ENCODE measurements around the gene SNTB2.
"Not testable (repeated sequence)": the region's sequence is repeated elsewhere in the genome, so short reads cannot be mapped to it uniquely, and the experiment has no call there.

The SNTB2 gene

DNA sequence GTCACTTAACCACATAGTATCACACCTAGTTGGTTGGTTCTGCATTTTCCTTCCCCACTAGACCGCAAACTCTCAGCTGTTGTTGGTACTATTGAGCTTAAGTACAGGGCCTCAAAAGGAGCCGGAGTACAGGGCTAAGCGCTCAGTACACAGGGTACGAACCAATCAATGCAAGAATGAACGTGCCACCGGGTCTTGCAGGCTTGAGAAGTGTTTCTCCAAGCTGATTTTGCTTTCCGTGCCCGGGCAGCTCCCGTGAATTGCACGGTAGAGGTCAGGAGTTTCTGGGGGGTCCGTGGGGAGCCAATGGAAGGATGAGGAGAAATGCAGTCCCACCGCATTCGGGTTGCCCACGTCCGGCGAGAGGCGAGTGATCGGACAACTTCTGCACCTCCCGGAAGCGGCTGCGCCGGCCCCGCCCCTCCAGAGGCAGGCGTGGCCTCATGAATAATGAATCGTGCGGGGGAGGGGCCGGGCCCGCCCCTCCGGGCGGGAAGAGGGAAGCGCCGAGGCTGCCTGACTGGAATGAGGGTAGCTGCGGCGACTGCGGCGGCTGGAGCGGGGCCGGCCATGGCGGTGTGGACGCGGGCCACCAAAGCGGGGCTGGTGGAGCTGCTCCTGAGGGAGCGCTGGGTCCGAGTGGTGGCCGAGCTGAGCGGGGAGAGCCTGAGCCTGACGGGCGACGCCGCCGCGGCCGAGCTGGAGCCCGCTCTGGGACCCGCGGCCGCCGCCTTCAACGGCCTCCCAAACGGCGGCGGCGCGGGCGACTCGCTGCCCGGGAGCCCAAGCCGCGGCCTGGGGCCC, at the start of gene SNTB2:
Gene SNTB2, plus strand, starts transcription at position 523 of the 804 bp plus-strand sequence. Its CDS starts 3 bp downstream, at position 526.
- no peak for FAIRE-seq

DNA sequence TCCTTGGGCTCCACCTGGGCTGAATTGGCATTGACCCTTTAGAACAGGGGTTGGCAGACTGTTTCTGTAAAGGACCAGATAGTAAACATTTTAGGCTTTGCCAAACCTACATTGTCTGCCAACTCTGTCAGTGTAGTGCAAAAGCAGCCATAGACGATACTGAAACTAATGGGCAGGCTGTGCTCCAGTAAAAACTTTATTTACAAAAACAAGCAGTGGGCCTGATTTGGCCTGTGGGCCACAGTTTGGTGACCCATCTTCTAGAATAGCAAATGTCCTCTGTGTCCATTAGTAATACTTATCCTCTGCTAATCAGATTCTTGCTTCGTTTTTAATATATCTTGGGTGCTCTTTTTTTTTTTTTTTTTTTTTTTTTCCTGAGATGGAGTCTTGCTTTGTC, 48.4 kb upstream of the SNTB2 start:
- no peak for FAIRE-seq

DNA sequence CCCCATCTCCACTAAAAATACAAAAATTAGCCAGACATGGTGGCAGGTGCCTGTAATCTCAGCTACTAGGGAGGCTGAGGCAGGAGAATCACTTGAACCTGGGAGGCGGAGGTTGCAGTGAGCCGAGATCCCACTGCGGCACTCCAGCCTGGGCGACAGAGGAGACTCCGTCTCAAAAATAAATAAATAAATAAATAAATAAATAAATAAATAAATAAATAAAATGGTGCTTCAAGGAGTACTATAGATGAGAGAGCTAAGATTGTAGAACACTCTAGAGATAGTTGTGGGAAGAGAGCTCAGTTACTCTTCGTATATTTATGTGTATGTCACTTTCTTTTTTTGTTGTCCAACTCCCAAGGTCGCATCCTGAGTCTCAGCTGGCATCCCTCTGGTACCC, 47.5 kb upstream of the SNTB2 start:
- not testable (repeated sequence) for FAIRE-seq

DNA sequence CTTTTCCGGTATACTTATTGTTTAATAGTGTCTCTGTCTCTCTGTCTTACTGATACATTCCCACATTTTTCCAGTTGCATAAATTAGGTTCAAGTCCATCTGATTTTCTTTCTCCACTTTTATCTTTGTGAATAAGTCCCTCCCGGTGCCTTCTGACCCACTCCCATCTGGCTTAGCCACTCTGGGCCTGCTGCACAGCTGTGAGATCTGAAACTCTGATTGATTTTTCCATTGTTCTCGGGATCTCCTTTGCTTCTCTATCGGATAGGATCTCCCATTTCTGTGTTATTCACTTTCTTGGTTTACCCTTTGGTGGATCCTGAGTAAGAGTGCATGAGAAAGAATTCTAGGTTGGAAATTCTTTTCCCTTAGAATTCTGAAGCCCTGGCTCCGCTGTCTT, 46.0 kb upstream of the SNTB2 start:
- FAIRE-seq: no peak

DNA sequence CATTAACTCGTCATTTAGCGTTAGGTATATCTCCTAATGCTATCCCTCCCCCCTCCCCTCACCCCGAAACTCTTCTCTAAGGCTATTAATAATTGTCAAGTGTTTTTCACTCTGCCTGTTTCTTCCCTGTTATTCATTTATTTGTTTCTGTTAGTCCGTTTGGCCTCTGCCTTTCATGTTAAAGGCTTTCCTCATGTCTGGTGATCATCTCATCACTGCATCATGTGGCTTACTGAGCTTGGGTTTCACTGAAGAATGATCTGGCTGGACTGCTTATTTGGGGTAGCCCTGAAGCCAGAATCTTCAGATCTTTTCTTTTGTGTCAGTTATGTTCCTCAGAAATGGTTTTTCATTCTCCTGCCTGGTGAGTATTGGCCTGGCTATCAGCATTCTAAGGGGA, 45.0 kb upstream of the SNTB2 start:
- no peak for FAIRE-seq

DNA sequence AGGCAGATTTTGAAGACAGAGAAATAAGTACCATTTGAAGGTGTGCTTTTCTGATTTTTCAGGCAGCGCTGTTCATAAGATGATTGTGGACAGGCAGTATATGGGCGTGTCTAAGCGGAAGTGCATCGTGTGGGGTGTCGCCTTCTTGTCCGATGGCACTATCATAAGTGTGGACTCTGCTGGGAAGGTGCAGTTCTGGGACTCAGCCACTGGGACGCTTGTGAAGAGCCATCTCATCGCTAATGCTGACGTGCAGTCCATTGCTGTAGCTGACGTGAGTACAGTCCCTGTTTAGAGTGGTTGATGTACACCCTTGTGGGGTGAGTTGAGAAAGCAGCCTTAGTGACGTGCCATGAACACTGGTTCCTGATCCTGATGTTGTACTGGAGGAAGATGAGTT, 43.8 kb upstream of the SNTB2 start:
- FAIRE-seq: no peak

DNA sequence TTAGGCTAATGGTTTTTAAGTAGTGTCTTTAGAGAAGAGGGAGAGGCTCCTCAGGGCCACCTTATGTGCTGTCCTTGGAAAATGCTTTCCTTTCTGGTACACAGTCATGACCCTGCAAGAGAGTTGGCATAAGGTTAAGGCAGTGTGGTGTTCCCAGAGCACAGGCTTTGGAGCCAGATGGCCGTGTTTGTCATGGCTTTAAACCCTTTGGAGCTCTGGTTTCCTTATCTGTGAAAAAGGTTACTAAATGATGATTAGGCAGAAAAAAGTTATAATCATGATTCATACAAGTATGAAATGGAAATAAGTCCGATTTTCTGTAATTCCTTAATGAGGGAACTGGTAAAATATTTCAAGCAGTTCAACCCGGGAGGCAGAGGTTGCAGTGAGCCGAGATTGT, 41.3 kb upstream of the SNTB2 start:
- no peak for FAIRE-seq

DNA sequence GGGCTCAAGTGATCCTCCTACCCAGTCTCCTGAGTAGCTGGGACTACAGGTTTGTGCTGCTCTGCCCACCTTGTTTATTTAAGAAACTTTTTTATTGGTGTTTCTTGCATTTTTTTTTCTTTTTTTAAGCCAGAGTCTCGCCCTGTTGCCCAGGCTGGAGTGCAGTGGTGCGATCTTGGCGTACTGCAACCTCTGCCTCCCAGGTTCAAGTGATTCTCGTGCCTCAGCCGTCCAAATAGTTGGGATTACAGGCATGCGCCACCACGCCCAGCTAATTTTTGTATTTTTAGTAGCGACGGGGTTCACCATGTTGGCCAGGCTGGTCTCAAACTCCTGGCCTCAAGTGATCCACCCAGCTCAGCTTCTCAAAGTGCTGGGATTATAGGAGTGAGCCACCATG, 37.3 kb upstream of the SNTB2 start:
- not testable (repeated sequence) for FAIRE-seq

DNA sequence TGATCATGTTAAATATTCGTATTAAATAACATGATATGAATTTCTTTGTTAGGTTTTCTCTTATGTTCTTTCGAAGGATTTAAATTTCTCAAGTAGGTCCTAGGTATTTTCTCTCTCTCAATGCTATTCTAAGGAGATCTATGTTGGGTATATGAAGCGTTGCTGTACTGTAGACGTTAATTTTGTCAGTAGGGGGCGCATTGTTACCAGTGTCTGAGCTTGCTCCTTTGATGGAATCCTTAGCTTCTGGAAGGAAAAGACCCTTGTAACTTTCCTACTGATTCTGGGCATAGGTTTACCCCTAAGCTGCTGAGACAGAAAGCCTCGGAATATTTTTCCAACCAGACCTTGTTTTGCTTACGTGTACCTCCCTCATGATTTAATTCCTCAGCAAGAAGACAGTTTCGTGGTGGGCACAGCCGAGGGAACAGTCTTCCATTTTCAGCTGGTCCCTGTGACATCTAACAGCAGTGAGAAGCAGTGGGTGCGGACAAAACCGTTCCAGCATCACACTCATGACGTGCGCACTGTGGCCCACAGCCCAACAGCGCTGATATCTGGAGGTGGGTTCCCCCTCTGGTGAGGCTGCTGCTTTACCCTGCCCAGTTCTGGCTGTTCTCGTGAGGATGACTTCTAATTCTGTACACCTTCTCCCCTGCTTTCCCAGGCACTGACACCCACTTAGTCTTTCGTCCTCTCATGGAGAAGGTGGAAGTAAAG, 36.7 kb upstream of the SNTB2 start:
- peak; percentile 14 for FAIRE-seq

DNA sequence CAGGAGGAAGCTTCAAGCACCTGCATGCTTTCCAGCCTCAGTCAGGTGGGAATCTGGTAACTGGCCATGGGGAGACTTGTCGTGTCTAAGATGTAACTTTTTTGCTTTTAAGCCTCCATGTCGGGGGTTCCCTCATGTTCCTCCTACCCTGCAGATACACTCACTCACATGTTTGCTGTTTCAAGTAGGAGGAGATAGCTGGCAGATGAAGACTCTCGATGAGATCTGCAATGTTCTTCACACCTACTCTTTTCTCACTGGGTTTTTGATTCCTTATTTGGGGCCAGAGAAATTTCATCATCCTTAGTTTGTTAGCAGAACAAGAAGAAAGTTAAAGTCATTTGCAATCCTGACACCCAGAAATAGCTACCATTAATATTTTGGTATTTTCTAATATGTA, 29.8 kb upstream of the SNTB2 start:
- FAIRE-seq: no peak

DNA sequence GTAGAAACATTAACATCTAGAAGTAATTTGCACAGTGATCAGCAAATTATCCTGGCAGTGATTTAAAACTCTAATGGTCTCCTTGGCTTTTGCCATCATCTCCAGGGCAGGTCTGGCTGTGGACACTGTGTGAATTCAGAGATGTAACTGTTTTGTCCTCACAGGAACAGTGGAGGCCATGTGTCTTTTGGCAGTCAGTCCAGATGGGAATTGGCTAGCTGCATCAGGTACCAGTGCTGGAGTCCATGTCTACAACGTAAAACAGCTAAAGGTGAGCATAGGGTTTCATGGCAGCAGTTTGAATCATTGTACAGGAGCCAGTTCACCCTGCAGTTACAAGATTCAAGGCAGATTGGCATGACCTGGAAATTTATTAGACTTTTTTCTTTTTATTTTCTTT, 26.8 kb upstream of the SNTB2 start:
- no peak for FAIRE-seq

DNA sequence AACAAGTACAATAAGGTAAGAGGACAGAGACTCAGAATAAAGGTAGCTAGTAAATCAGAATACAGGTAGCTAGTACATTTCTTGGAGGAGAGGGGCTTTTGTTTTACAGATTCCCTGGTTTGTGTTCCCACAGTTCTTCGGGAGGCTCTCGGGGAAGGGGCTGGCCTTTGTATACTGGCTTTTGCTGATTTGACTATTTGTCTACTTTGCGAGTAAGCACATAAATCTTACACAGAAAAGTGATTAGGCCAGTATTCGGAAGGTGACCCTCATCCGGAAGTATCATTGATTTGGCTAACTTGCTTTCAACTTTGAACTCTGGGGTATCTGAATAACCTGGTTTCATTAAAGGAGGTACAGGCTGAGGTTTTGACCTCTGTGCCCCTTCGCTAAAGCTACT, 21.4 kb upstream of the SNTB2 start:
- no peak for FAIRE-seq

DNA sequence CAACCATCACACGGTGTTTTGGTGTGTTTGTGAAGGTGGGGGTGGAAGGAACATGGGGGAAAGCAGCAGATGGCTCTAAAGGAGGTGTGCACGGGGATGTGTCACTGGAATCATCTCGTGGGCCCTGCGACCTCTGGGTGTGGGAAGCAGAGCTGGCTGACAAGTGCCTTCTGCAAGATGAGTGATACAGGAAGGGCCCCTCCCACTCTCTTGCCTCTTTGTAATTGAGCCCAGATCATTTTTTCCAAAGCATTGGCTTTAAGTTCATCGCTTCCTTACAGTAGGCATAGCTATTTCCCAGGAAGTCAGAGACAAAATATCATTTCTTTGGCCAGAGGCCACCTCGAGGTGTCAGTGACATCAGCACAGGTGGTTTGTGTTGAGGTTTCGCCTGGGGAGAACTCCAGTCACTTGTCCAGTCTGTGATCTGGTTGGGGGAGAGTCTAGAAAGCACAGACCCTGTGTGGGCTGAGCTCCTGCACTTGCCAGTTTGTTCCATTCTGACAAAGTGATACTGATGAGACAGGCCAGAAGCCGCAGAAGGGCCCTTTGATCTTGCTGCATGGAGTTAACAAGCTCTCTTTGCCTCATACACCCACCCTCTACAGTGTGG, 20.6 kb upstream of the SNTB2 start:
- no peak for FAIRE-seq

DNA sequence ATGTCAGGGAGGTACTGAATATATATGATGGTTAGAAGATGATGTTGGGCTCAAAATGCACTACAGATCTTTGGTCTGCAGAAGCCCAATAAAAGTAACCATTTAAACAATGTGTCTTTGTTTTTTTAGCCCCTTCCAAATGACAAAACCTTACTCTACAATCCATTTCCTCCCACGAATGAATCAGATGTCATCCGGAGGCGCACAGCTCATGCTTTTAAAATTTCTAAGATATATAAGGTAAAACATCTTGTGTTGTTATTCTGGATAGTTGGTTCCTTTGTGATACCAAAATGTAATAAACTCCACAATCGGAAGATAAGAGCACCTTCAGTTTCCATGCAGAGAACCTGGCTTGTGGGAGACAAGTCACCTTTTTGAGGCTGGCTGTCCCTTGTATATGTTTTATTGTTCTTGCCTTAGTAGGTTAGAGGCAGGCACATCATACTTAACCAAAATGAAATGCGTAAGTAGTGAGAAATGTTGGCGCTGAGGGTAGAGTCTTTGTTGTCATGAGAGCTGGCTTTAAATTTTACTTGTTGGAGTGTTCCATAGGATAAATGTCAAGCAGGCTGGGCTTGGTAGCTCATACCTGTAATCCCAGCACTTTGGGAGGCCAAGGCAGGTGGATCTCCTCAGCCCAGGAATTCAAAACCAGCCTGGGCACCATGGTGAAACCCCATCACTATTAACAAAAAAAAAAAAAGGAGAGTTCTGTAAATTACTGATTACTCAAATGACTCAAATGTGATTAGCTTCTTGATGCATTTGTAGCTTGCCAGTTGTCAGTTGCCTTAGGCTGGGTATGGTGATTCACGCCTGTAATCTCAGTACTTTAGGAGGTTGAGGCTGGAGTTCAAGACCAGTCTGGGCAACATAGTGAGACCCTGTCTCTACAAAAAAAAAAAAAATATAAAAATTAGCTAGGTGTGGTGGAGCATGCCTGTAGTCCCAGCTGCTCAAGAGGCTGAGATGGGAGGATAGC, 19.7 kb upstream of the SNTB2 start:
- FAIRE-seq: no peak

DNA sequence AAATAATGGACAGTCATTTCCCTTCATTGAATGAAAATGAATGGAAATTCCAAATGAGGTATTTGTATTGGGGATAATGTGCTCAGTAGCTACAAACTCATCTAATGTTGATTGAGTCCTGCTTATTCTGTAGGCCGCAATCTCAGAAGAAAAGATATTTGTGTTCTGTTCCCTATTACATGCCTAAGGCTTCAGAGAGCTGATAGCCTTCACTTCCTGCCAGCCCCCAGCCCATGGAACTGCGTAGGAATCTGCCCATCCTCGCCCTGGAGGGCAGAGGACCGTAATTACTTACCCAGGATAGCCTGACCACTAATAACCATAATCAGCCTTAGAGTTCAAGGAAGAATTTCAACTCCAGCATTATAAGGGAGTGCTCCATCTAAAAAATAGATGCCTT, 17.9 kb upstream of the SNTB2 start:
- no peak for FAIRE-seq

DNA sequence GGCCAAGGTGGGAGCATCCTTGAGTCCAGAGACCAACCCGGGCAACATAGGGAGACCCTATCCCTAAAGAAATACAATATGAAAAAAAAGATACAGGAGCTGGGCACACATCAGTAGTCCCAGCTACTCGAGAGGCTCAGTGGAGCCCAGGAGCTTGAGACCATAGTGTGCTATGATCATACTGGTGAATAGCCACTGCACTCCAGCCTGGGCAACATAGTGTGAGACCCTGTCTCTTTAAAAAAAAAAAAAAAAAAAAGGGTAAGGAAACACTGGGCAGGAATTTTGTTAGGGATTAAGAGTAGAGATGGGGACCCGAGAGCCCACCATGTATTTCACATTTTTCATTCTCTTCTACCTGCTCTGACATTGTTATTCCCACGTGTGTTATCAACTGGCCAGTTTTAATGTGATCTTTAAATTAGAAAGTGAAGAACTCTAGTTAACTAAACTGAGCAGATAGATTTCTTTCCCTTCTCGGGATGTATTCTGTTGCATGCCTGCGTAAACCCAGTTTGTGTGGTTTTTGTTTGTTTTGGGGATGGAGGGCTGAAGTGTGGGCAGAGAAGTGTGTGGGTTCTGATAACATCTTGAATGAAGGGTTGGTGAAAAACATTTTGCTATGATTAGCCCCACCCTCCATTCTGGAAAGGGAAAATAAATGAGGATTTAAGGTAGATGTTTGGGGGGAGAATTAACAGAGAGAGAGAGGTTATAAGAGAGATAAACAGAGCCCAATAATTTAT, 17.2 kb upstream of the SNTB2 start:
- FAIRE-seq: no peak

DNA sequence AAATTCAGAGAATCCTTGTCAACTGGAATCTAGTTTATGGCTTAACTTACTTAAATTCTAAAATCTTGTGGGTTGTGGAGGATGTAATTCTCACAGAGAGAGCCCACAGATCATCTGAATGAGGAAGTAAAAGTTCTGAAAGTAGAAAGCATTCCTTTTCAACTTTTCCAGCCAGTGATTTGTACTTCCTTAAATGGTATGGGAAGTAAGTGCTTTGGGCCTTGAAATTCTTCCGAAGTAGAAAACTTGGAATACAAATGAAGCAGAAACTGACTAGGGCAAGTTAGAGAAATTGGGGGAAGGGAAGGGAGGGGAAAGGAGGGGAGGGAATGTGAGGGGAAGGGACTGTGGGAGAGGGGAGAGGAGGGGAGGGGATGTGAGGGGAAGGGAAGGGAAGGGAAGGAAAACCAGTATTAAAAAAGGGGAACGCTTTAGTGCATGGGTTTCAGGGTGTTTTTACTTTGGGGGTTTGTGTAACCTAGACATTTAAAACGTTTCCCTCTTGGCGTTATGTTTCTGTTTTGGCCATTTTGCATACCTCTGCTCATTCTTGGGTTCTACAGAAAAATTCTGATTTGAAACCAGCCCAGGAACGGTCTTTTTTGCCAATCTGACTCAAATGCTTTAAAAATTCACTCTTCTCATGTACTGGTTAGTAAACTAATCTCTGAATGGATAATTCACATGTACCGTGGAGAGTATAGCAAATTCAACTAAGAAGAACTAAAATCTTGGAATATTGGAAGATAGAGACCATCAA, 15.5 kb upstream of the SNTB2 start:
- FAIRE-seq: no peak

DNA sequence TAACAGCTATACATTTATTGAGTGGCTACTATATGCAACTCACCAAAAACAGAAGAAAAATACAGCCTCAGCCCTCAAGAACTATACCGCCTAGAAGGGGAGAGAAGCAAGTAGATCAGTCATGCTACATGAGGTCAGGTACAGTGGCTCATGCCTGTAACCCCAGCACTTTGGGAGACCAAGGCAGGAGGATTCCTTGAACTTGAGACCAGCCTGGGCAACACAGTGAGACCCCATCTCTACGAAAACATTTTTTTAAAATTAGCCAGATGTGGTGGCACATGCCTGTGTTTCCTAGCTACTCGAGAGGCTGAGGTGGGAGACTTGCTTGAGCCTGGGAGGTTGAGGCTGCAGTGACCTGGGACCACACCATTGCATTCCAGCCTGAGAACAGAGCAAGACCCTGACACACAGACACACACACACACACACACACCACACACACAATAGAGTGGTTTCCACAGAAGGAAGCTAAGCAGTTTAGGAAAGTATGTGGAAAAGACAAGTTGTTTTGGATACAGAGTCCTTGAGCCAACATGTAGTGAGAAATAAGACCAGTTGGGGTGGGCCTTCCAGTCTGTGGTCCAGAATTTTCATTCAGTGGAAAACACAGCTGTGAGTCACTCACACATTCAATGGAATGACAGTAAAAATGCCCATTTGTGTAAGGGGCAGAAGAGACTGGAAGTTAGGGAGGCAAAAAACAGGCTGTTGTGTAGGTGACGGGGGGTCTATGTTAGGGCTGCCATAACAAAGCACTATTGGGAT, 10.7 kb upstream of the SNTB2 start:
- FAIRE-seq: no peak

DNA sequence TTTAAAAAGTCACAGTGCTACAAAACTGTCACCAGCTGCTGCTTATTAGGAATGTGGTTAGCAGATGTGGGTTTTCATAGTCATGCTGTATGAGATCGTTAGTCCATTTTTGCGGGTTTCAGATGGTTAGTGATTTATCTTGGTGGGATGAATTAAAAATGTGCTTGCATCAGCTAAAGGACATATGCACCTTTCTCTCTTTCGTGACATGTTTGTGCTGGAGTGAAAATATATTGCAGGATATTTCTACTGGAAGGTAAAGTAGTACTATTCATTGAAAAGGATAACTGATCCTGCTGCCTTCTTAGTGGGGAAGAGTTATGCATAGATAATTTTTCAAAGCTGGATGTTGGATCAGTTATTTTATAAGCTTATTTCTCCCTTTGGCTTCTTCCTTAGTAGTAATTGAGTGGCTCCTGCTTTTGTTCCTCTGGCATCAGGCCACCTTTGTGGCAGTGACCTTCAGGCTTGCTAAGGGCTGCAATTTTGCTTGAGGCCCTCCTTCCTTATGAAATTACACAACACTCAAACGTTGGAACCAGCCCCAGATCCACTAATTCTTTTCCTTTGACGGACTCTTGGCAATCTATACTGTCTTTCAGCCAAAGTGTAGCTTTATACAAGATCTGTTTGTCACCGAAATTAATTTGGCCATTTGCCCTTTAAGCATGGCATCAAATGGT, 7.5 kb upstream of the SNTB2 start:
- FAIRE-seq: no peak

DNA sequence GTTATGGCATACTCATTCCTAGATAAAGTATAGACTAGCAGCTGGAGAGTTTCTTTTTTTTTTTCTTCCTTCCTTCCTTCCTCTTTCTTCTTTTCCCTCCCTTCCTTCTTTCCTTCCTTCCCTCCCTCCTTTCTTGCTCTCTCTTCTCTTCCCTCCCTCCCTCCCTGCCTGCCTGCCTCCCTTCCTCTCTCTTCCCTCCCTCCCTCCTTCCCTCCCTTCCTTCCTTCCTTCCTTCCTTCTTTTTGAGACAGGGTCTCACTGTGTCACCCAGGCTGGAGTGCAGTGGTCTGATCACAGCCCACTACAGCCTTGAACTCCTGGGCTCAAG, 7.0 kb upstream of the SNTB2 start:
- FAIRE-seq: no peak
